ENCODE measurements around the gene SOX5.
"Not testable (repeated sequence)": the region's sequence is repeated elsewhere in the genome, so short reads cannot be mapped to it uniquely, and the experiment has no call there.

Gene SOX5

DNA sequence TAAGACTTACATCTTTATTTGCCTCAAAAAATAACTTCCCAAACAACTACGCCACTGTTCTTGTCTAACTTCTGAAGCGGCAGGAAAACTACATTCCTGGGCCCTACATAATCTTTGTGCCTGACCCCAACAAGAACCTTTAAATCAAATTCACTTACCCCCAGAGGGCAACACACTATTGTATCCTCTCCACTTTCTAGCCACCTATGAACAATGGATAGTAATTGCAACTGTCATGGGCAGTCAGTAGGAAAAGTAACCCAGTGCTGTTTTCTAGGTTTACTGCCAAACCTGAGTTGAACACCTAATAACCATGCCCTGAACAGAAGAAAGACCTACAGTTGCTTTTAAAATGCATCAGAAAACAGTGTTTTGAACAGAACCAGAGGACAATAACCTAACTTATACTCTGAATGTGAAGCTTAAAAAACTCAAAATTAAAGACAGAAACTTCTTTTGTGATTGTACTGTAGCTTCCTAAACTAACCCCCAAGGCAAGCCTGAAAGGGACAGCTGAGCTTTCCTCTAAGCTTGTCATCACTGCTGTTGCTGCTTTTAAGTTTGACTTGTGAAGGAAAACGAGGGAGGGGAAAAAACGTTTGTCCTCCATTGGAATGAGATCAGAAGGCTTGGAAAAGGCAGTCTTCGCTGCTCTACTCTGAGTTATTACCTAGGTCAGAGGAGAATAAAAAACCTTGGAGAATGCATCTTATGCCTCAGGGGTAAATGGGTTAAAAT lies 195.7 kb downstream of the SOX5 start:
- no peak for FAIRE-seq

DNA sequence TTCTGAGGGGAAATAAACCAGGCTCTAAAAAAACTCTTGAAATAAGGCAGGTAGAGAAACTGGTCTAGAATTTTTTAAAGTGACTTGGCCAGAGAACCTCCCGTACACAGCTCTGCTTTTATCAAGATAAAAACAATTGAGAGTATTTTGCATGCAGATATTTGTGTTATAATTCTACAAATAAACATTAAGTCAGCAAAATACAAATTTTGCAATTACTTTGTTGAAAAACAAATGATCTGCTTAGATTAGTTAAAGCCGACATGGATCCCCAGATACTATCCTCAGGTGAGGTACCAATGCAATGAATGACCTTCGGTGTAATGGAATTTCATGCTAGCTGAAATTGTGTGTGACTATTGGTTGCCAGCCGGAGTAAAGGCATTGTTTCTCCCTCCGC lies 197.2 kb downstream of the SOX5 start:
- FAIRE-seq: no peak

DNA sequence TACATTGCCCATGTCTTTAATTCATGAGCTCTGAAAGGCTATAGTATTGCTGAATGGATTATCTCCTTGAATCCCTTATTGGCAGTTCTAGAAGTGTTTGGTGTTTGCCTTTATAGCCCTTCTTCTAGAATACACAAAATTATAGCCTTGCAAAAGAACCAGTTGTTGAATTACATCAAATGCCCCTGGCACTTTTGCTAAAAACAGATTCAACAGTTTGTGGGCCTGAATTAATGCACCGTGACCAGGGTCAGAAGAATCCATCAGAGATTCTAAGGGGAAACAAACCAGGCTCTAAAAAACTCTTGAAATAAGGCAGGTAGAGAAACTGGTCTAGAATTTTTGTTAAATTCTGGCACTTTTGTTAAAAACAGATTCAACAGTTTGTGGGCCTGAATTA lies 197.8 kb downstream of the SOX5 start:
- FAIRE-seq: peak; percentile 18

DNA sequence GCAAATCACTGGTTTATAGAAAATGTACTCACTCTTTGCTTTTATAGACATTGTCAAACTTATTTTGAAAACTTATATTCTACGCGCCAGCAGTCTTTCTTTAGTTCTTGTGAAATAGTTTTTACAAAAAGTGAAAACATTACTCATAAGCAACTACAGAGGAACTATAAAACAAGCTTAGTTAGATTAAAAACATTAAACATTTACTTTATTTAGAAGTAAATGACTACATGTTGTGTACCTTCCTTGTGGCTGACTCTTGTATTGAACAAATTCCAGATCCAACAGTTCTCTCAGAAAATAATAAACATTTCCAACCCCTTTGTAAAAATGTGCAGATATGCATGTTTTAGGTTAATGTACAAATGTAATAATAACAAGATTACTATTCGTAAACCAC lies 198.5 kb downstream of the SOX5 start:
- FAIRE-seq: no peak

DNA sequence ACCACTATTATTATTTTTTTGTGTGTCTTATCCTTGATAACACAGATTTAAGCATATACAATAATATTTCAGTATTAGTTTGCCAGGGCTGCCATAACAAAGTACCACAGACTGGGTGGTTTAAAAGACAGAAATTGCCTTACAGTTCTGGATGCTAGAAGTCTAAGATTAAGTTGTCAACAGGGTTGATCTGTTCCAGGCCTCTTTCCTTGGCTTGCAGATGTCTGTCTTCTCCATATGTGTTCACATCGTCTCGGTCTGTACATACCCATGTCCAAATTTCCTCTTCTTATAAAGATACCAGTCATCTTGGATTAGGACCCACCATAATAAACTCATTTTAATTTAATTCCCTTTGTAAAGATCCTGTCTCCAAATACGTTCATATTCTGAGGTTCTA lies 204.8 kb downstream of the SOX5 start:
- no peak for FAIRE-seq

DNA sequence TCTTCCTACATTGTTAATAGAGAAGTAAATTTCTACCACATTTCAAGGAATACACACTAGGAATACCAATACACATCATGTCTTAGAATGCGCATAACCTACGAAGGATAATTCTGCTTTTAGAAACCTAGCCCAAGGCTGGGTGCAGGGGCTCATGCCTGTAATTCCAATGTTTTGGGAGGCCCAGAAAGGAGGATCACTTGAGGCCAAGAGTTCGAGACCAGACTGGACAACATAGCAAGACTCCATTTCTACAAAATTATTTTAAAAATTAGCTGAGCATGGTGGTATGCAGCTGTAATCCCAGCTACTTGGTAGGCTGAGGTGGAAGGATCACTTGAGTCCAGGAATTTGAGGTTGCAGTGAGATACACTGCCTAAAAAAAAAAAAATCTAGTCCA lies 206.9 kb downstream of the SOX5 start:
- FAIRE-seq: no peak

DNA sequence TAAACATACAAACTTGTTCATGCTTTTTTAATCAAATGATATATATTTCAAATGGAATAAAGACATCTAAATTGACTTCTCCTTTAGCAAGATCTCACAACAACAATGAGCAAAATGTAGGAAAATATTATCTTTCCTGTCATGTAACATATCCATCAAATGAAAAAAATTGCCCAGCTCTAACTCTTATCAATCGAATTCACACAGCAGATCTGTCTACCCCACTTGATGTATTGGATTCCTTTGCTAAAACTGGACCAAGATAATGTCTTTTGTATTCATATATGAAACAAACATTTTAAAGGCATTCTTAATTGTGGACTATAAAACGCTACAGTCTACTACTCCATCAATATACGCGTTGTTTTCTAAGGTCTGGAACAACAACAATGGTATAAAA lies 218.0 kb downstream of the SOX5 start:
- no peak for FAIRE-seq

DNA sequence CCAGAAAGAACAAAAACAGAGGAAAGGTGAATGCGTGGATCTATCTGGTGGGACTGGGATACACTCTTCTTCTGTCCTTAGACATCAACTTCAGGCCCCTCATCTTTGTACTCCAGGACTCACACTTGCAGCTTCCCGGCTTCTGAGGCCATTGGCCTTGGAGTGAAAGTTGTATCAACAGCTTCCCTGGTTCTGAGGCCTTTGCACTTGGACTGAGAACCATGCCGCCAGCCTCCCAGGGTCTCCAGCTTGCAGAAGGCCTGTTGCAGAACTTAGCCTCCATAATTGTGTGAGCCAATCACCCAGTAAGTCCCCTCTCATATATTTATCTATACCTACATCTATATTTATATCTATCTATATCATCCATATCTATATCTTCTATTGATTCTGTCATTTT lies 218.4 kb downstream of the SOX5 start:
- no peak for FAIRE-seq

DNA sequence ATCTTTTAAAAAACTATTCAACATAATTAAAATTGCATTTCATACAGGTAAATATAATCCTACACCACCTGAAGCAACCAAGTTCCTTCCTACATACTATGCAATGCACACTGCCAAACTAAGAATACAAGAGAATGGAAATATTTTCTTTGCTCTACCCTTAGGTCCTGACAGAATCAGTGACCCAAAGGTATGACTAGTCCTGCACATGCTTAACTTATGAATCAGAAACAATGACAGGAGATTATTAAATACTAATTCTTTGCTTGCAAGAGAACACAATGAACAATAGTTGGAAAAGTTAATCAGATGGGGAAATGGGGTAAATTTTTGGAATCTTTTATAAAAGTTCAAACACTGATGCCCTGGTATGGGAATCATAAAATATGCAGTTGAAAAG lies 220.1 kb downstream of the SOX5 start:
- FAIRE-seq: no peak

DNA sequence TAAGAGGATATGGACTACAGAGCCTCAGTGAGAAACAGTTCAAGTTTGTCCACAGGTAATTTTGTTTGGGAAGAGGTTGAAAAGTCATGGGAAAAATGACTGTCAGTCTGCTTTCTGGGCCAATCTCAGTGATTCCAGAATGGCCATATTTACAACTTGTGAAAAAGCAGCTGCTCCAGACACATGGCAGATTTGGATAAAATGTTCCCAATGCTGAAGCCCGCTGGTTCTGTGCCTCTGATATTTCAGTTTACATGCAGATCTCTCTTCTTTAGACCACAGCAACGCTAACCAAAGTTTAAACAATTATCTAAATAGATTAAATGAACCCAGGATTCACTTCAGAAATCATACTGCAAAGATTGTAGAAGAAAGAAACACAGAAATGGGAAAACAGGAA lies 222.8 kb downstream of the SOX5 start:
- no peak for FAIRE-seq

DNA sequence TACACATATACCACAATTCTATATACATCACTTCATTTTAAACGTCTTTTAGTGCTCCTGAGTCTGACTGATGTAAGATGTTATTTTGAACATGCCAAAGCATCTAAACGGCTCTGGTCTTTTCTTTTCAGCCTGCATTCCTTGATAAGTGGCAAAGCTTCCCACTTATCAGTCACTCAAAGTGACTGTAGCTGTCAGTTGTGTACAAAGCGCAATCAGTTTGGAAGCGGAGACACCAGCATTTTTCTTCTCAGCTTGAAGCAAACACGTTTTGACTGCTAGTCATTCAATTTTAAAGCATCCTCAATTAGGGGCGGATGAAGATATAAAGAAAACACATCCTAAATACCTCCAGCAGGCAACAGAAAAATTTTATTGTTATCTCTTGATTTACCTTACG lies 226.8 kb downstream of the SOX5 start:
- FAIRE-seq: no peak

DNA sequence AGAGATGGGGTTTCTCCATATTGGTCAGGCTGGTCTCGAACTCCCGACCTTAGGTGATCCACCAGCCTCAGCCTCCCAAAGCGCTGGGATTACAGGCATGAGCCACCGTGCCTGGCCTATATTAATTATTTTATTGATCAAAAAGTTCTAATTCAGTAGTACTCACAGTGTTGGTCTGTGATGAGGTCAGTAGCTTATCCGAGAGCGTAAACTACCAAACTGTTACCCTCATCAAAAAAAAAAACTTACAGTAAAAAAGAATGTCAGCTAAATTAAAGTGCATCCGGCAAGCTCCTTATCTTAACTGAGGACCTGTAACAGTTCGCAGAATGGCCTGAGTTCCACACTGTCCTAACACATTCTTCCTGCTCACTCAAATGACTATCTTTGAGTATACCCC lies 228.2 kb downstream of the SOX5 start:
- FAIRE-seq: no peak

DNA sequence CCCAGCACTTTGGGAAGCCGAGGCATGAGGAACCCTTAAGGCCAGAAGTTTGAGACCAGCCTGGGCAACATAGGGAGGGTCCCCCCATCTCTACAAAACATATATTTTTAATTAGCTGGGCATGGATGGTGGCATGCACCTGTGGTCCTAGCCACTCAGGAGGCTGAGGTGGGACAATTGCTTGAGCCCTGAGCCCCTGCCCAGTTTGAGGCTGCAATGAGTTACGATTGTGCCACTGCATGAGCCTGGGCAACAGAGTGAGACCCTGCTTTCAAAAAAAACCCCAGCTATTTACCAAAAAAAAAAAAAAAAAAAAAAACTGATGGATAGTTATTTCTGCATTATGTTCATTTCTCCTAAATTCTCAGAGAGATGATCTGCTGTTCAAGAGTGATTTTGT lies 230.0 kb downstream of the SOX5 start:
- no peak for FAIRE-seq

DNA sequence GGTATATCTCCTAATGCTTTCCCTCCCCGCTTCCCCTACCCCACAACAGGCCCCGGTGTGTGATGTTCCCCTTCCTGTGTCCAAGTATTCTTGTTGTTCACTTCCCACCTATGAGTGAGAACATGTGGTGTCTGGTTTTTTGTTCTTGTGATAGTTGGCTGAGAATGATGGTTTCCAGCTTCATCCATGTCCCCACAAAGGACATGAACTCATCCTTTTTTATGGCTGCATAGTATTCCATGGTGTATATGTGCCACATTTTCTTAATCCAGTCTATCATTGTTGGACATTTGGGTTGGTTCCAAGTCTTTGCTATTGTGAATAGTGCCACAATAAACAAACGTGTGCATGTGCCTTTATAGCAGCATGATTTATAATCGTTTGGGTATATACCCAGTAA lies 239.1 kb downstream of the SOX5 start:
- not testable (repeated sequence) for FAIRE-seq

DNA sequence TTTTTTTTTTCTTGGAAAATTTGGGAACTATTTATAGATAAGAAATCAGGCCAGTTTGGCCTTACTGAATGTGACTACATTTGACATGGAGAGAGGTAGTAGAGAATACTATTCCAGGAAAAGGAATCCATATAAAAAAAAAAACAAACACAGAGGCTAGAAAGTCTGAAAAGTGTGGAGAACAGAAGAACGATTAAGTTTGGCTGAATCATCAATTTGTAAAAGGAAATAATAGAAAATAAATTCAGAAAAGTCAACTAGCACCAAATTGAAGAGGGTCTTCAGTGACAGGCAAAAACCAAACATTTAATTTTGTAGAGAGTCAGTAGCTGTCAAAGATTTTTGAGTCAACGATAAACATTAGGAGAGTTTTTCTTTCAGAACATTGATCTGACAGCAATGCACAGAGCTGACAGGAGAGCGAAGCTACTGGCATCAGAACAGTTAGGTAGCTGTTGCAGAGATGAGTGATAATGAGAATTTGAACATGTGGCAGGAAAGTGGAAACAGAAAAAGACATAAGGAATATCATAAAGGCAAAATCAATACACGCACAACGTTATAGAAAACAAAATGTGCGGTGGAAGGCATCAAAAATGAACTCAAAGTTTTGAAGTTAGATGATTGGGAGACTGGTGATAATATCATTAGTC lies 241.2 kb downstream of the SOX5 start:
- FAIRE-seq: no peak

DNA sequence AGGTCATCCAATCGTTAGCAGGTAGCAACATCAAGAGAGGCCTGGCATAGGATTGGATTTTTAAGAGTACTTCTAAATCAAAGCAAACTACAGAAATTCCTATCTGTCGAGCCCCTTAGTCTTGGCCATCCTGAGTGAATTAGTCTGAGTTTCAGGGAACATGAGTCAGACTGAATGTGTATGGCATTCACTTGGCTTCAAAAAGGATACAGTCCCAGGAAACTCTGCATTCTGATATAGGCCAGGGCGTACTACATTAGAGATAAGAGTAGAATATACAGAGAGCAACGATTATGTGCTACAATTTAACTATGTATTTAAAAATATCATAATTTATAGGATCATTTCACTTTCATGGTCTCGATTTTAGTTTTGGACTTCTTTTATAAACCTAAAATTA lies 242.2 kb downstream of the SOX5 start:
- FAIRE-seq: no peak

DNA sequence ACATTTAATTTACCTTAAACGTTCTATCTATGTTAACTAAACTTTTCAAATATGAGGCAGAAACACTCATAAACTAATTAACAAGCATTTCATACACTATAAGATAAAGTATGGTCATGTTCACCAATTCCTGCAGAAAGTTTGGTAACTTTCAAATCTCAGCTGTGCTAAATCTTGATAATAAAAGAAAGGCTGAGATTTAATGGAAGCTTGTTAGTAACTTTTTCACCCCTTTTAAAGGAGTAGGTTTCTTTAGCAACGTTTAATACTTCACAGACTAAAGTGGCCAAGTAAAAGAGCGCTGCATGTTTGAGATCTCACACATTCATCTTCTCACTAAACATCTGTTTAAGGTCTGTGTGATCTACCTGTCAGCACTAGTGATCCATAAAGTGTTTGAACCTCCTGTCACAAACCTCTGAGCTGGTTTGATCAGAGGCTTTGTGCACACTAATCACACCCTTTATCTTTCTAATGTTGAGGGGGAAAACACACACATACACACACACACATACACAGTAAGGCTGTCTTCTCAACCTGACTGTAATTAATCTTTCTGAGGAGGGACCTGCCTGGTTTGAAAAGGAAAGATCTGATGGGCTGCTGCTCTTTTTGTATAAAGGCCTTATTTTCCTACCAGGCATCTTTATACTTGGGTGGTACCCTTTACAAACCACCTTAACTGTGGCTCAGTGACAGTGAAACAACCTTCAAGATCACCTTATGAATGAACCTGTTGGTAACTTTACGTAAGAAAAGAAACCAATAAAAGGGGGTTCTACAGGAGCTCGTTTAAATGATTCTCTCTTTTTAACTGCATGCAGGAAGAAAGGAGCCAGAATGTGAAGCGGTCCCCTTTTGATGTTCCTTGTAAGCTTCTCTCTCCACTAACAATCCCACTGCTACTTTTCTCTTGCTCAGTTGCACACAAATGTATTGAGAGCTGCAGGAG lies 244.2 kb downstream of the SOX5 start:
- no peak for FAIRE-seq

DNA sequence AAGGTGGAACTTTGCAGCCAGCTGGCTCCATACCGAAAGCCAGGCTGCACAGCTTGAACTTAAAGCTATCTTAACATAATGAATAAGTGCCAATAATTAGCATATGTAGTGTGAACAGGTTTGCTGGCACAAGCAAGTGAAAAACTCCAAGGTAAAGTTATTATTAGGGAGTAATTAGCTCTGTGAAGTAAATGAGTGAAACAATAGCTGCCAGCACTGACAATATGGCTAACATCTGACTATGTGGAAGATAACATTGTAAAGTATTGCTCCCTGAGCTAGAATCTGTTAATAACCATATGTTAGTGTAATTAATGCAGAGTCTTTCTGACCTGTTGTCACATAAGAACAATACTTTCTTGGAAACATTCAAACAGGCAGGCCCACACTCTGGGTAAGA lies 246.4 kb downstream of the SOX5 start:
- no peak for FAIRE-seq

DNA sequence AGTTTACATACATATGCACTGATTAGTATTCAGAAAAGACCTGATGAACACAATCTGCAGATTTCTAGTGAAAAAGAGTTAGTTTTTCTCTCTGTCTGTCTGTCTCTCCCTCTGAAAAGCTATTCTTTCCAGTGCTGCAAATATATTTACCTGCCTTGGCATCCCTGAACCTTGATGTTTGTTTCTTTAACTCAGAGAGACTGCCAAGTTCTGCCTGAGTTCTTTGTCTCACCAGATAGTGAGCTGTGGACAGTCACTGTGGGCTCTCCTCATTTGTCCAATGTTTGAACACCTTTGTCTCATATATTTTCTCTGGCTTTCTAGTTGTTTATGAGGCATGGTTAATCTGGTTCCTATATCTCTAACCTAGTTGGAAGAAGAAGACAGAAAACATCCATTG lies 250.4 kb downstream of the SOX5 start:
- FAIRE-seq: no peak

DNA sequence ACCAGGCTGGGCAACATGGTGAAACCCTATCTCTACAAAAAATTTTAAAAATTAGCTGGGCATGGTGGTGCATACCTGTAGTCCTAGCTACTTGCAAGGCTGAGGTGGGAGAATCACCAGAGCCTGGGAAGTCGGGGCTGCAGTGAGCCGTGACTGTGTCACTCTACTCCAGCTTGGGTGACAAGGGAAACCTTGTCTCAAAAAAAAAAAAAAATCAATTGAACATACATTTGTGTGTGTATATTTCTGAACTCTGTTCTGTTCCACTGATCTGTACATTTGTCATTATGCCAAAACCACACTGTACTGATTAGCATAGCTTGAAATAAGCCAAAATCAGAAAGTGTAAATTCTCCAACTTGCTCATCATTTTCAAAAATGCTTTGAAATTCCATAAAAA lies 254.6 kb downstream of the SOX5 start:
- FAIRE-seq: no peak

DNA sequence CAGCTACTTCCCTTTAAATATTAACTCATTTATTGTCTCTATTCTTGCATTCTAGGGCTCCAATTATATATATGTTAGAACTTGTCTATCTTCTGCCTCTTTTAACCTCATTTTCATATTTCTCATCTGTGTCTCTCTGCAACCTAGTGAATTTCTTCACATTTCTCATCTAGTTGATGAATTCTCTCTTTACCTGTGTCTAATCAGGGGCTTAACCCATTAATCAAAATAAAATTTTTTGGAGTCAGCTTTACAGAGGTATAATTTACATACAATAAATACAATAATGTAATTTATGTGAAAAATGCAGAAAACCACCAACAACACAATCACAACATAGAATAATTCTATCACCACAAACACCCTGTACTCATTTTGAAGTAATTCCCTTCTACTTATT lies 255.2 kb downstream of the SOX5 start:
- FAIRE-seq: no peak

DNA sequence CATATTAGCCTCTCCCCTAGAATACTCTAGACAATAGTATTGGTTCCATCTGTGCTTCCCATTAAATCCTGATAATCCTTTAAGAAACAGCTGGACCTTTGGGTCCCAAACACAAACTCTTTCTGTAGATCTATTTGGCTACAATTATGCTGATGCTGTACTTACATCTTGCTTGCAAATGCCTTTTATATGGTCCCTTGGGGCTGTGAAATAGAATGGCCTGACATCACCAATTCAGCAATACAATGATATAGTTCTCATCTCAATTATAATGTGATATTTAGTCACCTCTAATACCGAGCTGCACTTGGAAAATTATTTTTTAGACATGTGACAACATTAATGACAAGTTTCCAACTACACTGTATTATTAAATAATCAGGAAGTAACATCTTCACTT lies 261.5 kb downstream of the SOX5 start:
- no peak for FAIRE-seq

DNA sequence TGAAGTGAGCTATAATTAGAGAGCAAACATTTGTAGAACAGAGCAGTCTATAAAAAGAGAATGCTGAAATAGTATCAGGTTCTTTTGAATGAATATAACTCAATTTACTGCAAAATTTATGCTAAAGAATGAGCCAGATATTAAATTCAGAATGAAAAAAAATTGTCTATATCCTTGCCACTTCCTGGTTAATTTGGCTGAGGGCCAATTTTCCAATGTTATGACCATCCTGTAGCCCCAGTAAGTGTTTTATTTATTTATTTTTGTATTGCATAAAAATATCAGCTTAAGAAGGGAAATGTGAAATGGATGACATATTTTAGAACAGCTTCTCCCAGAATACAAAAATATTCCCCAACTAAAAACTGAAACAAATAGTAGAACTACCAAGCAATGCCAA lies 263.4 kb downstream of the SOX5 start:
- no peak for FAIRE-seq

DNA sequence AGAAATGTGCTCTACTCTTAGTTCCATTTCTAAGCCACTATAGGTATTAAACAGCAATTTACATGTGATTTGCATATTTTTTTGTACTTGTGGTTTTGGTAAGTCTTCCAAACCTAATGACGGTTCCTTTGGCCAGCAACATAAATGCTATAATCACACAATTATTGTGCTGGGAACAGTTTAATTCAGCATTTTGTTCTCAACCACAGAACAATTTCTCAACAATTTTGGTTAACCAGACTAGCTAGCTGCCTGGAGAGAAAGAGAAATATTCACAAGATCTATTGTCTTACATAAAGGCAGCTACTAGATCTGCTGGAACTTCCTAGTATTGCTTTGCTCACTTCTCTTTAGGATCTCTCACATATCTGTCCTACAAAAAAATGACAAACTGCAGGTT lies 265.3 kb downstream of the SOX5 start:
- FAIRE-seq: no peak
